ENCODE measurements around the gene JTB.

The JTB gene

GRCh38 chr1:153939476-153939875, 38.0 kb downstream of the JTB start:
- Histone ChIP-seq H3K9ac (ENCODE audit: low read length) (no peak overlapping the region), H3K27me3 (replicated peaks; ENCODE audit: control insufficient read depth, insufficient read depth, low read length) (no peaks in the 10 kb centered on the region), H3K36me3 (ENCODE audit: control insufficient read depth, insufficient read depth, low read length, severe bottlenecking) (peaks cover 54% of the 10 kb centered on the region), H3K4me3 (ENCODE audit: low read length) (no peak overlapping the region), H3K4me1 (ENCODE audit: control insufficient read depth, insufficient read depth, low read length) (peaks cover 6% of the 10 kb centered on the region), H3K9me3 (ENCODE audit: control insufficient read depth, low read length) (no peaks in the 10 kb centered on the region)
- DNase-seq (ENCODE audit: low read depth): no peak

GRCh38 chr1:153938996-153939395, 38.5 kb downstream of the JTB start:
- Histone ChIP-seq H3K9me3 (ENCODE audit: control insufficient read depth, low read length) (no peaks in the 10 kb centered on the region), H3K36me3 (ENCODE audit: control insufficient read depth, insufficient read depth, low read length, severe bottlenecking) (peaks cover 59% of the 10 kb centered on the region), H3K4me3 (ENCODE audit: low read length) (no peak overlapping the region), H3K27me3 (replicated peaks; ENCODE audit: control insufficient read depth, insufficient read depth, low read length) (no peaks in the 10 kb centered on the region), H3K9ac (ENCODE audit: low read length) (no peak overlapping the region), H3K4me1 (ENCODE audit: control insufficient read depth, insufficient read depth, low read length) (peaks cover 6% of the 10 kb centered on the region)
- DNase-seq (ENCODE audit: low read depth): no peak

GRCh38 chr1:153937331-153937730, 40.1 kb downstream of the JTB start:
- H3K4me1 ChIP-seq (ENCODE audit: control insufficient read depth, insufficient read depth, low read length): no peaks in the 10 kb centered on the region
- no peak for DNase-seq (ENCODE audit: low read depth)
- no peak overlapping the region for H3K9ac ChIP-seq (ENCODE audit: low read length)
- H3K27me3 ChIP-seq (replicated peaks; ENCODE audit: control insufficient read depth, insufficient read depth, low read length): no peaks in the 10 kb centered on the region
- no peaks in the 10 kb centered on the region for H3K9me3 ChIP-seq (ENCODE audit: control insufficient read depth, low read length)
- H3K36me3 ChIP-seq (ENCODE audit: control insufficient read depth, insufficient read depth, low read length, severe bottlenecking): peaks cover 70% of the 10 kb centered on the region
- no peak overlapping the region for H3K4me3 ChIP-seq (ENCODE audit: low read length)

- H3K4me1 ChIP-seq (ENCODE audit: control insufficient read depth, insufficient read depth, low read length): no peaks in the 10 kb centered on the region
- H3K4me3 ChIP-seq (ENCODE audit: low read length): no peak overlapping the region
- no peak for DNase-seq (ENCODE audit: low read depth)
- peaks cover 69% of the 10 kb centered on the region for H3K36me3 ChIP-seq (ENCODE audit: control insufficient read depth, insufficient read depth, low read length, severe bottlenecking)
- no peaks in the 10 kb centered on the region for H3K27me3 ChIP-seq (replicated peaks; ENCODE audit: control insufficient read depth, insufficient read depth, low read length)
- no peak overlapping the region for H3K9ac ChIP-seq (ENCODE audit: low read length)
- no peaks in the 10 kb centered on the region for H3K9me3 ChIP-seq (ENCODE audit: control insufficient read depth, low read length)
These were observed 41.3 kb downstream of the JTB start for GRCh38 chr1:153936011-153936802.

DNA sequence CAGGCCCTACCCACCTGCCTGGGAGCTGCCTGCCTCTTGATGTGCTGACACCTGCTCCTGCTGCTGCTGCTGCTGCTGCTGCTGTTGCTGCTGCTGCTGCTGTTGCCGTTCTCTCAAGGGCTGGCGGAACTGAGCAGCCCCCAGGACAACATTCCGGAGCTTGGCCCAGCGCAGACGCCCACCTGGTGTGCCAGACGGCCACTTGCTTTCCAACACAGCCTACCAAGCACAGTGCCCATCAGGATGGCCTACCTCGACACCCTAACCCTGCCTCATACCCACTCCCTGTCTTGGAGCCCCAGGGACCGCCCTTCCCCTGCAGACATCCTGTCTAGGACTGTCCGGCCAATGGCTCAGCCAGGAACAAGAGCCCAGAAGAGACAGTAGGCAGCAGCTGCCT, 42.7 kb downstream of the JTB start:
- Histone ChIP-seq H3K27me3 (replicated peaks; ENCODE audit: control insufficient read depth, insufficient read depth, low read length) (no peaks in the 10 kb centered on the region), H3K36me3 (ENCODE audit: control insufficient read depth, insufficient read depth, low read length, severe bottlenecking) (peaks cover 62% of the 10 kb centered on the region), H3K9ac (ENCODE audit: low read length) (no peak overlapping the region), H3K9me3 (ENCODE audit: control insufficient read depth, low read length) (no peaks in the 10 kb centered on the region), H3K4me1 (ENCODE audit: control insufficient read depth, insufficient read depth, low read length) (no peaks in the 10 kb centered on the region), H3K4me3 (ENCODE audit: low read length) (no peak overlapping the region)
- no peak for DNase-seq (ENCODE audit: low read depth)

GRCh38 chr1:153933955-153934354, 43.5 kb downstream of the JTB start:
- DNase-seq (ENCODE audit: low read depth): no peak
- H3K9me3 ChIP-seq (ENCODE audit: control insufficient read depth, low read length): no peaks in the 10 kb centered on the region
- H3K27me3 ChIP-seq (replicated peaks; ENCODE audit: control insufficient read depth, insufficient read depth, low read length): no peaks in the 10 kb centered on the region
- no peak overlapping the region for H3K9ac ChIP-seq (ENCODE audit: low read length)
- no peak overlapping the region for H3K4me3 ChIP-seq (ENCODE audit: low read length)
- H3K4me1 ChIP-seq (ENCODE audit: control insufficient read depth, insufficient read depth, low read length): peaks cover 2% of the 10 kb centered on the region
- H3K36me3 ChIP-seq (ENCODE audit: control insufficient read depth, insufficient read depth, low read length, severe bottlenecking): peaks cover 58% of the 10 kb centered on the region

DNA sequence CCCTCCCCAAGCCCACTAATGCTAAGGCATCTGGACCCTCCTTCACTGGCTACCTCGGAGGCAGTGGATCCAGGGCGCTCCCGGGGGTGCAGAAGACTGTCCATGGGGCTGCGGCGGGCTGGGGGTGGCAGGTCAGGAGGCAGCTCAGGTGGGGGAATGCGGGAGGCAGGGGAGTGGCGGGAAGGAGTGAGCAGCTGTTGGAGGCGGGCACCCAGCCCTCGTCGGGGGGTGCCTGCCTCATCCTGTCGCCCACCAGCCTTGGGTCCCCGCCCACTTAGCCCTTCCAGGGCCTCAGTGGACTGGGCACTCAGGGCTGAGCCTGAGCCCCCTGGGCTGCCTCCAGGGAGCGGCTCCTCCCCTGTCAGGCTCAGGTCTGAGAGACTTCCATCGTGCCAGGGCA, 44.0 kb downstream of the JTB start:
- H3K9ac ChIP-seq (ENCODE audit: low read length): no peak overlapping the region
- no peaks in the 10 kb centered on the region for H3K9me3 ChIP-seq (ENCODE audit: control insufficient read depth, low read length)
- H3K4me1 ChIP-seq (ENCODE audit: control insufficient read depth, insufficient read depth, low read length): peaks cover 5% of the 10 kb centered on the region
- DNase-seq (ENCODE audit: low read depth): no peak
- H3K4me3 ChIP-seq (ENCODE audit: low read length): no peak overlapping the region
- H3K27me3 ChIP-seq (replicated peaks; ENCODE audit: control insufficient read depth, insufficient read depth, low read length): no peaks in the 10 kb centered on the region
- H3K36me3 ChIP-seq (ENCODE audit: control insufficient read depth, insufficient read depth, low read length, severe bottlenecking): peaks cover 58% of the 10 kb centered on the region

- Histone ChIP-seq H3K36me3 (ENCODE audit: control insufficient read depth, insufficient read depth, low read length, severe bottlenecking) (peaks cover 53% of the 10 kb centered on the region), H3K4me3 (ENCODE audit: low read length) (no peak overlapping the region), H3K9me3 (ENCODE audit: control insufficient read depth, low read length) (no peaks in the 10 kb centered on the region), H3K27me3 (replicated peaks; ENCODE audit: control insufficient read depth, insufficient read depth, low read length) (no peaks in the 10 kb centered on the region), H3K4me1 (ENCODE audit: control insufficient read depth, insufficient read depth, low read length) (peaks cover 5% of the 10 kb centered on the region), H3K9ac (ENCODE audit: low read length) (no peak overlapping the region)
- no peak for DNase-seq (ENCODE audit: low read depth)
These were observed 45.0 kb downstream of the JTB start for GRCh38 chr1:153932156-153933131.

DNA sequence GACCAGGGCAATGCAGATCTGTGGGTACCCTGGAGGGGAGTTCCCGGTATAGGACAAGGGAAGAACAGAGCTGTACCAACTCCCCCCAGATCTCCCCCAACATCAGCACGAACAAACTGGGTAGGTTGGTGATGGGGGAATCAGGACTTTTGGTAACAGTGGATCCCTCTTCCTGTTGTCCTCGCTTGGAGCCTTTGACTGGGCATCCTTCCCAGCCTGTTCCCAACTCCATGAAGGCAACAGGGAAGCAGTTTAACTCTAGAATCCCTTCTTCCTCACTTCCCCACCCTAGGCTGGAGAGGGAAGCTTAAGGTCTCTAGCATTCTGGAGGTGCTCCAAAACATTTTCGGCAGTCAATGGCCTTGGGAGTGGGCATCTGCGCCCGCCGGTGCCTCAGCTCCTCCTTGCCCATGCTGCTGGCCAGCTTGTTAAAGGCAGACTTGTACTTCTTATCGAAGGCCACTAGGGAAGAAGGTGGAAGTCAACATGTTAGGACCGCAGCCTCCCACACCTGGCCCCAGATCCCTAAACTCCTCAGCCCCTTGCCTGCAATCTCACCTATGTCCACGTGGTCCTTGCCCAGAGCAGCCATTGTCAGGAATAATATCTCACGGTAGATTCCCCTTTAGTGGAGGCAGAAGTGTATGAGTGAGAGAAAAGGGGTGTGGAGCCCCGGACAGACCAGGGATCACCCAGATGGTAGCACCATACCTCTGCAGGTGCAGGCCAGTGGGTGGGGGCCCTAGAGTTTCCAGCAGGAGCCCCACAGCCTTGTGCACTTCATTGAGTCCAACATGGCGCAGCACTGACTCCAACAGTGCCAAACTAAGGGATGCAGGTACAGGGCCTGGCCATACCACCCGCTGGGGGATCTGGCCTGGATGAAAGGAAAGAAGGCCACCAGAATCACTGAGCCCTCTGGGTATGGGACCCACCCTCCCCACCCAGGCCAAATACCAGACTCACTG, 47.2 kb downstream of the JTB start:
- H3K4me3 ChIP-seq (ENCODE audit: low read length): no peak overlapping the region
- H3K4me1 ChIP-seq (ENCODE audit: control insufficient read depth, insufficient read depth, low read length): peaks cover 5% of the 10 kb centered on the region
- H3K9ac ChIP-seq (ENCODE audit: low read length): no peak overlapping the region
- DNase-seq (ENCODE audit: low read depth): no peak
- no peaks in the 10 kb centered on the region for H3K27me3 ChIP-seq (replicated peaks; ENCODE audit: control insufficient read depth, insufficient read depth, low read length)
- peaks cover 32% of the 10 kb centered on the region for H3K36me3 ChIP-seq (ENCODE audit: control insufficient read depth, insufficient read depth, low read length, severe bottlenecking)
- H3K9me3 ChIP-seq (ENCODE audit: control insufficient read depth, low read length): no peaks in the 10 kb centered on the region

GRCh38 chr1:153929426-153929825, 48.0 kb downstream of the JTB start:
- no peaks in the 10 kb centered on the region for H3K27me3 ChIP-seq (replicated peaks; ENCODE audit: control insufficient read depth, insufficient read depth, low read length)
- peaks cover 26% of the 10 kb centered on the region for H3K36me3 ChIP-seq (ENCODE audit: control insufficient read depth, insufficient read depth, low read length, severe bottlenecking)
- H3K9me3 ChIP-seq (ENCODE audit: control insufficient read depth, low read length): no peaks in the 10 kb centered on the region
- DNase-seq (ENCODE audit: low read depth): no peak
- peaks cover 5% of the 10 kb centered on the region for H3K4me1 ChIP-seq (ENCODE audit: control insufficient read depth, insufficient read depth, low read length)
- no peak overlapping the region for H3K9ac ChIP-seq (ENCODE audit: low read length)
- no peak overlapping the region for H3K4me3 ChIP-seq (ENCODE audit: low read length)
